HEK293 (cell line): ENCODE measurements around the gene AJM1.

Experiments used
- CTCF ChIA-PET: fragments of 350-600 bp; formaldehyde crosslinking; extraction: SDS; loops from one replicate; lab custom pipeline; 2021; ENCODE audit warnings: antibody characterized with exemption; lab: Yijun Ruan, JAX
- POLR2A ChIA-PET: fragments of 300-600 bp; formaldehyde crosslinking; extraction: SDS; loops from one replicate; lab custom pipeline; 2020; ENCODE audit warnings: antibody characterized with exemption, inconsistent platforms; lab: Yijun Ruan, JAX
- H3K27ac ChIP-seq: fragments of 200-500 bp; sonication (Bioruptor generic); 2 replicates; pipeline ENCODE4 v1.5.1; 2014; ENCODE audit warnings: low read depth, low read length, control low read depth, inconsistent platforms; ENCODE audit errors: extremely low read depth
- H3K36me3 ChIP-seq, 2 experiments: fragments of 200-500 bp in 1 of 2; sonication (Bioruptor generic) in 1 of 2; 1 replicate in 1 of 2; 2 replicates in 1 of 2; pipeline ENCODE4 v1.5.1; 2014 to 2017; ENCODE audit warnings: inconsistent platforms in 2 of 2, low read length in 2 of 2; ENCODE audit not compliant: control insufficient read depth in 2 of 2, insufficient read depth in 1 of 2
- H3K4me1 ChIP-seq: fragments of 200-500 bp; sonication (Bioruptor generic); 2 replicates; pipeline ENCODE4 v1.5.1; 2014; ENCODE audit warnings: mild to moderate bottlenecking, low read length, inconsistent platforms; ENCODE audit not compliant: control insufficient read depth, insufficient read depth
- H3K4me3 ChIP-seq: 2 replicates; pipeline ENCODE4 v1.5.1; 2011; ENCODE audit warnings: low read depth, mild to moderate bottlenecking, control low read depth, low read length, moderate library complexity
- H3K9me3 ChIP-seq: fragments of 200-500 bp; sonication (Bioruptor generic); 2 replicates; pipeline ENCODE4 v1.5.1; 2014; ENCODE audit warnings: low read depth, low read length, inconsistent platforms; ENCODE audit not compliant: control insufficient read depth, insufficient read depth
- EGR2 ChIP-seq: fragments of 450-650 bp; formaldehyde crosslinking; IDR thresholded peaks from 2 replicates; pipeline ENCODE4 v1.5.1; 2016; ENCODE audit warnings: low read depth, missing biosample characterization, missing genetic modification characterization
- GLIS1 ChIP-seq: fragments of 450-650 bp; formaldehyde crosslinking; IDR thresholded peaks from 2 replicates; pipeline ENCODE4 v1.5.1; 2016; ENCODE audit warnings: missing biosample characterization, missing genetic modification characterization
- HIC1 ChIP-seq: fragments of 450-650 bp; formaldehyde crosslinking; IDR thresholded peaks from 2 replicates; pipeline ENCODE4 v1.5.1; 2016; ENCODE audit warnings: missing biosample characterization, missing genetic modification characterization
- KLF1 ChIP-seq: fragments of 450-650 bp; formaldehyde crosslinking; IDR thresholded peaks from 2 replicates; pipeline ENCODE4 v1.5.1; 2016; ENCODE audit warnings: missing biosample characterization, missing genetic modification characterization
- KLF9 ChIP-seq: fragments of 450-650 bp; formaldehyde crosslinking; IDR thresholded peaks from 2 replicates; pipeline ENCODE4 v1.5.1; 2016; ENCODE audit warnings: missing biosample characterization, missing genetic modification characterization, low read depth
- PATZ1 ChIP-seq: fragments of 450-650 bp; formaldehyde crosslinking; IDR thresholded peaks from 2 replicates; pipeline ENCODE4 v1.5.1; 2016; ENCODE audit warnings: missing biosample characterization, missing genetic modification characterization
- PRDM1 ChIP-seq: fragments of 450-650 bp; formaldehyde crosslinking; IDR thresholded peaks from 2 replicates; pipeline ENCODE4; 2016; ENCODE audit warnings: missing biosample characterization, missing genetic modification characterization
- SP2 ChIP-seq: fragments of 450-650 bp; formaldehyde crosslinking; IDR thresholded peaks from 2 replicates; pipeline ENCODE4 v1.5.1; 2016; ENCODE audit warnings: missing biosample characterization, missing genetic modification characterization
- SP7 ChIP-seq: fragments of 450-650 bp; formaldehyde crosslinking; IDR thresholded peaks from 2 replicates; pipeline ENCODE4 v1.5.1; 2016; ENCODE audit warnings: missing biosample characterization, missing genetic modification characterization
- ZBTB17 ChIP-seq: fragments of 450-650 bp; formaldehyde crosslinking; IDR thresholded peaks from 2 replicates; pipeline ENCODE4 v1.5.1; 2016; ENCODE audit warnings: missing biosample characterization, missing genetic modification characterization
- ZFHX2 ChIP-seq: fragments of 450-650 bp; formaldehyde crosslinking; conservative IDR thresholded peaks from 2 replicates; pipeline ENCODE4 v1.5.1; 2016; ENCODE audit warnings: missing biosample characterization, missing genetic modification characterization
- ZIC2 ChIP-seq: fragments of 450-650 bp; formaldehyde crosslinking; IDR thresholded peaks from 2 replicates; pipeline ENCODE4 v1.5.1; 2016; ENCODE audit warnings: missing biosample characterization, missing genetic modification characterization
- ZNF112 ChIP-seq: fragments of 450-650 bp; formaldehyde crosslinking; IDR thresholded peaks from 2 replicates; pipeline ENCODE4 v1.5.0; 2017; ENCODE audit warnings: missing biosample characterization, missing genetic modification characterization
- ZNF132 ChIP-seq: fragments of 450-650 bp; formaldehyde crosslinking; IDR thresholded peaks from 2 replicates; pipeline ENCODE4 v1.5.1; 2017; ENCODE audit warnings: missing biosample characterization, missing genetic modification characterization, borderline replicate concordance
- ZNF138 ChIP-seq: fragments of 450-650 bp; formaldehyde crosslinking; IDR thresholded peaks from 2 replicates; pipeline ENCODE4 v1.5.1; 2016; ENCODE audit warnings: missing biosample characterization, missing genetic modification characterization, borderline replicate concordance
- ZNF155 ChIP-seq: fragments of 450-650 bp; formaldehyde crosslinking; IDR thresholded peaks from 2 replicates; pipeline ENCODE4 v1.5.1; 2016; ENCODE audit warnings: missing biosample characterization, missing genetic modification characterization
- ZNF354C ChIP-seq: fragments of 450-650 bp; formaldehyde crosslinking; IDR thresholded peaks from 2 replicates; pipeline ENCODE4 v1.5.1; 2016; ENCODE audit warnings: missing biosample characterization, missing genetic modification characterization, low read depth, borderline replicate concordance
- ZNF391 ChIP-seq: fragments of 450-650 bp; formaldehyde crosslinking; IDR thresholded peaks from 2 replicates; pipeline ENCODE4 v1.5.1; 2016; ENCODE audit warnings: low read depth, missing biosample characterization, missing genetic modification characterization, borderline replicate concordance
- ZNF416 ChIP-seq: fragments of 450-650 bp; formaldehyde crosslinking; IDR thresholded peaks from 2 replicates; pipeline ENCODE4 v1.5.1; 2016; ENCODE audit warnings: missing biosample characterization, missing genetic modification characterization
- ZNF510 ChIP-seq: fragments of 450-650 bp; formaldehyde crosslinking; IDR thresholded peaks from 2 replicates; pipeline ENCODE4 v1.5.1; 2018; ENCODE audit warnings: mild to moderate bottlenecking, missing genetic modification characterization, missing biosample characterization; ENCODE audit not compliant: insufficient replicate concordance
- ZNF561 ChIP-seq: fragments of 450-650 bp; IDR thresholded peaks from 2 replicates; pipeline ENCODE4 v1.5.1; 2018; ENCODE audit warnings: missing biosample characterization, missing genetic modification characterization, borderline replicate concordance
- ZNF600 ChIP-seq: fragments of 450-650 bp; formaldehyde crosslinking; IDR thresholded peaks from 2 replicates; pipeline ENCODE4 v1.5.1; 2016; ENCODE audit warnings: missing biosample characterization, missing genetic modification characterization
- ZNF660 ChIP-seq: fragments of 450-650 bp; IDR thresholded peaks from 2 replicates; pipeline ENCODE4 v1.5.1; 2018; ENCODE audit warnings: missing biosample characterization, mild to moderate bottlenecking, missing genetic modification characterization
- ZNF664 ChIP-seq: fragments of 450-650 bp; formaldehyde crosslinking; IDR thresholded peaks from 2 replicates; pipeline ENCODE4 v1.5.1; 2016; ENCODE audit warnings: missing biosample characterization, missing genetic modification characterization

AJM1 gene

GRCh38 chr9:136882109-136882946, 40.0 kb downstream of the AJM1 start:
- H3K9me3 ChIP-seq: no peaks in the 10 kb centered on the region
- ChIA-PET POLR2A (interaction anchor here (0.9 to 1.6 kb wide), 4 partner anchors 13 to 34 kb away, joined by 3 to 4 read pairs (median 3); partner anchors contain the start of gene EDF1), CTCF (interaction anchor here (1.0 kb wide), 2 partner anchors 14 to 40 kb away, joined by 3 to 5 read pairs; partner anchors contain the start of gene AJM1)
- no peak overlapping the region for H3K27ac ChIP-seq
- H3K36me3 ChIP-seq: no peaks in the 10 kb centered on the region
- no peaks in the 10 kb centered on the region for H3K4me1 ChIP-seq
- H3K4me3 ChIP-seq: no peak overlapping the region
- TF ChIP-seq ZNF600 (tag by site-specific recombination): peak; percentile 43; the same call in 1 of the 2 replicates
- TF ChIP-seq ZNF416 (tag by site-specific recombination): no peak
- 0 out of 2 replicates have a peak, but pooled peaks have one; percentile 30 for TF ChIP-seq KLF1 (tag by site-specific recombination)
- TF ChIP-seq ZIC2 (tag by site-specific recombination): peak; percentile 57; the same call in 1 of the 2 replicates
- TF ChIP-seq ZNF132: no peak
- TF ChIP-seq ZNF561 (tag by site-specific recombination): no peak
- peak; percentile 21; the same call in 1 of the 2 replicates for TF ChIP-seq KLF9 (tag by site-specific recombination)
- peak; percentile 53; the same call in 1 of the 2 replicates for TF ChIP-seq SP7
- peak; percentile 72 for TF ChIP-seq ZFHX2 (tag by site-specific recombination)
- peak; percentile 47; the same call in 1 of the 2 replicates for TF ChIP-seq PATZ1 (tag by site-specific recombination)
- TF ChIP-seq ZNF391 (tag by site-specific recombination): no peak
- no peak for TF ChIP-seq HIC1 (tag by site-specific recombination)
- peak; percentile 68 for TF ChIP-seq EGR2 (tag by site-specific recombination)
- TF ChIP-seq ZNF660 (tag by site-specific recombination): no peak
- TF ChIP-seq GLIS1 (tag by site-specific recombination): peak; percentile 57
- TF ChIP-seq ZNF155 (tag by site-specific recombination): no peak
- no peak for TF ChIP-seq ZNF138
- TF ChIP-seq ZNF510 (tag by site-specific recombination): no peak
- TF ChIP-seq SP2: 0 out of 2 replicates have a peak, but pooled peaks have one; percentile 32
- peak; percentile 94 for TF ChIP-seq ZBTB17 (tag by site-specific recombination)
- no peak for TF ChIP-seq PRDM1 (tag by site-specific recombination)
- TF ChIP-seq ZNF112 (tag by site-specific recombination): no peak
- no peak for TF ChIP-seq ZNF354C (tag by site-specific recombination)
- no peak for TF ChIP-seq ZNF664 (tag by site-specific recombination)
